Stimulated activated CD4-positive, alpha-beta T cell treated with anti-CD3 and anti-CD28 coated beads, Interleukin-2, amount 100 ng/mL, for 24 hours (primary cell): ENCODE measurements around the gene MGLL.

ENCODE experiments used
- DNase-seq, 2 donors: peaks; one replicate each; pipeline ENCODE4 v3.0.0-alpha.2; 2020

The MGLL gene

GRCh38 chr3:127809611-127810010 is 12.7 kb downstream of the MGLL start:
- DNase-seq: no peak

DNA sequence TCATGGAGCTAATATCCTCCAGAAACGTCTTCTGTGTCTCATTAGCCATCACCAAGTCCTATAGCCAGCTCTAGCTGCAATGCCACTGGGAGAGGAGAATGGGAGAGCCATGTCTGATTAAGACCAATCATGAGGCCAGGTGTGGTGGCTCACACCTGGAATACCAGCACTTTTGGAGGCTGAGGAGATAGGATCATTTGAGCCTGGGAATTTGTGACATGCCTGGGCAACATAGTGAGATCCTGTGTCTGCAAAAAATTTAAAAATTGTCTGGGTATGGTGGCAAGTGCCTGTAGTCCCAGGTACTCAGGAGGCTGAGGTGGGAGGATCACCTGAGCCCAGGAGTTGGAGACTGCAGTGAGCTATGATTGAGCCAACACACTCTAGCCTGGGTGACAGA is 13.1 kb downstream of the MGLL start:
- no peak for DNase-seq

DNA sequence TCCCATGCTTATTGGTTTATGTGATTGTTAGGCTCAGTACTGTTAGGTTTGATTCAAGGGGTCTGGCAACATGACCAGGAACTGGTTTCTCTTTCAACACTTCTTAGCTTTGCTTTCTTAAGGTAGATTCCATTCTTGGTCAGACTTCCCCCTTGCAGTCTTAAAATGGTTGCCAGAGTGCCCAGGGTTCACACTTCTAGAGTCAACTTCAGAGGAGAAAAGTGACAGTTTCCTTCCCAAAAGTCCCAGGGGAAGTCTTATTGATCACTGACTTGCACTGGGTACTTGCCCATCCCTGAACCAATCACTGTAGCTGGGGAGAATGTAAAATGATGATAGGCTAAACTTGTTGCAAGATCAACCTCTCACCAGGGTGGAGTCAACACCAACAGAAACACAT is 14.1 kb downstream of the MGLL start:
- DNase-seq: no peak

DNA sequence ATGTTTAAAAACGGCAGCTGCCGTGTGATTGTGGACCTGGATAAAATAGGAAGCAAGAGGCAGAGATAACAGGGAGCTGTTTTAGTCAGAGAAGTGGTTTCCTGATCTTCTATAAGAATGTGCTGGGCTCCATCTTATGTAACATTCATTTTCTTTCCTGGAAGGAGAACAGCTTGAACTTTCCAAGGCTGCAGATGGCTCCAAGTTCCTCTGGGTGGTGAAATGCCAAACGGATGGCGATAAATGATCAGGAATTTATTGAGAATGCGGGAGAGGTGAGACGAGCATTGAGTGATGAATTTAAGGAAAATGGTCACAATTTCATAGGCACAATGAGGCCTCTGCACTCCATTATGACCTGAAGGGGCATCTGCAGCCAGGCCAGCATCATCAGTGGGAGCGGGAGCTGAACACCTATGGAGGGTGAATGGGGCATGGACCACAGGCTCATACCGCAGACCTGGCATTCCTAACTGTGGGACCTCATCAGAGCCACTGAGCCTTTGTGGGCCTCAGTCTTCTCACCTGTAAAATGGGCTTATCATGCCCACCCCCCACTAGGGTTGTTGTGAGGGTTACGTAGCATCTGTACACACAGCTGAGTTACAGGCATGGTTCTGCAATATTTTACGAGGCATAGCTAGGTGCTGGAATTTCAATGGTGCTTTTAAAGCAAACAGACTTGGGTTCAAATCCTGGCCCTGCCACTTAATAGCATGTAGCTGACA is 17.1 kb downstream of the MGLL start:
- DNase-seq: no peak

- no peak for DNase-seq
Observed at GRCh38 chr3:127804141-127804540, 18.2 kb downstream of the MGLL start.

DNA sequence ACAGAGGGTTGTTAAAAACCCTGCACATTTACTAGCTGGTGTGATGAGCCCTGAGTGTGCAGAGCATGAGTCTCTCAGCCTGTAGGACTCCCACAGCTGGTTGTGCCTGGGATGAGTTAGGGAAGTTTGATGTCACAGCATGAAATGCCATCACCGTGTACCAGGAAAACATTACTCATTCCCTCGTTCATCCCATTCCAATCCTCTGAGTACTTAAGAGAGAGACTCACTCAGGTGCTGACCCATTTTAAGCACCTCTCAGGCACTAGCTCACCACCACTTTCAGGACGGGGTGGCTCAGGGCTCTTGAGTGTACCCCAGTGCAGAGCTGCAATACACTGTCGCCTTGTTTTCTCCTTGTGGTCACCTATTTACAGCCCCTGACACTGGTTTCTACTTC is 18.7 kb downstream of the MGLL start:
- DNase-seq: no peak

GRCh38 chr3:127802606-127803005 is 19.7 kb downstream of the MGLL start:
- no peak for DNase-seq

DNA sequence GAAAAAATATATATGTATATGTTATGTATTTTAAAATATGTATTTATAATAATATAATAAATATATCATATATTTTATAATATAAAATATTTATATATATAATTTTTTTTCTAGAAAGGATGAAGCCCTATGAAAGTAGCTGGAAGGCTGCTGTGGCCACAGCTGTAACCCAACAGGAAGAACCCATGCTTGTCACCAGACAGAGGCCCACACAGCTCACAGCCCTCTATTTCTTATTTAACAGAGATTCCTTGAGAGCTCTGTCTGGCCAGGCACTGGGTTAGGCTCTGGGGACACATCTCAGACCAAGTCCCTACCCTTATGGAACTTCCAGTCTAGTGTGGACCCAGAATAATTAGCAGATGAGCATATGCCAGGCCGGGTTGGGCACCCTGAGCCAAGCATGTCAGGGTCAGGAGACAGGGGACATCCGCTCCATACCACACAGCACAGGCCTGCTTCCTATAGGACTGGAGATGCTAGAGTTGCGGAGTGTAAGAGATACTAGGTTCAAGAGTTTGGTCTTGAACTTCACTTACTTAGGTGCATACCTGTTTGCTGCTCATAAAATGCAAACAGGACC is 20.5 kb downstream of the MGLL start:
- no peak for DNase-seq

DNA sequence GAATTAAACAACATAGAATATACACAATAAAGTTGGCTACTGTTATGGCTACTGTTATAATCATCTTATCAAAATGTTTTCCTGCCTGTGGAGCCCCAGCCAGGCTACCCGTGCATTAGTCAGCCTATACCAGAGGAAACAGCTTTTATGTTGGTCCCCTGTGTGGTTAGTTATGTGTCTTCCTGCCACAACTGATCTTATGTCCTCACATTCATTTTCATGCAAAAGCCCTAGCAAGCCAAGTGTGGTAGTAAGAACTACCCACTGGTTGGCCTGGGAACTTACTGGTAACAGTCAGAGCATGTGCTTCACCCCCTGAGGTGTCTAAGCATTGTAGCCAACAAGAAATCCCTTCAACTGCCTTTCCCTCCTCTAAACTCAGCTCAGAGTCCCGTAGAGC is 21.8 kb downstream of the MGLL start:
- DNase-seq: no peak

DNA sequence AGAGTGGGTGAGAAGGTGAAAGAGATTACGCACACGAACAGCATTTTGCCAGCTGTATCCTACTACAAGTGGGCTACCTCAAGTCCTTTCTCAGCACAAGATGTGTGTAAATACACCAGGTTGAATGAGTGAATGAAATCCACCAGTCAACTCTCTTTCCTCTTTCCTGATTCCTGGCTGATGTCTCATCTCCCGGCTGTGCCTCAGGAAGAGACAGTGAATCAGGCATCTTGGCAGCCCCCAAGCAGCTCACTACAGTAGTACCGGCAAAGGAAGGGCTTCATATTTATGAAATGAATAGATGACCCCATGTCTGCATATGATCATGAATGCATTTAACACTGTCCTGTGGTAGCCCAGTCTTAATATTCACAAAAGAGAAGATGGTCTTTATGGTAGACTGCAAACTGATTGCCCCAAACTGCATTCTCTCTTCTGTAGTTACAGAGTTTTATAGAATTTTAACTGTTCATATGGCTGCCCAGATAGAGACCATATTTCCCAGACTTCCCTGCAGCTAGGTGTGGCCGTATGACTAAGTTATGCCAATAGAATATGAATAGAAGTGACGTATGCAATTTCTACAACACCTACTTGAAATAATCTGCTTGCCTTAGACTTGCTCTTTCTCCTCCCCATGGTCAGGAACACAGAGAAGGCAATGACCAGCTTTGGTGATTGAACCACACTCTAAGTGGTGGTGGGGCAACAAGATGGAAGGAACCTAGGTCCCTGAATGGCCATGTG is 22.7 kb downstream of the MGLL start:
- DNase-seq: no peak

DNA sequence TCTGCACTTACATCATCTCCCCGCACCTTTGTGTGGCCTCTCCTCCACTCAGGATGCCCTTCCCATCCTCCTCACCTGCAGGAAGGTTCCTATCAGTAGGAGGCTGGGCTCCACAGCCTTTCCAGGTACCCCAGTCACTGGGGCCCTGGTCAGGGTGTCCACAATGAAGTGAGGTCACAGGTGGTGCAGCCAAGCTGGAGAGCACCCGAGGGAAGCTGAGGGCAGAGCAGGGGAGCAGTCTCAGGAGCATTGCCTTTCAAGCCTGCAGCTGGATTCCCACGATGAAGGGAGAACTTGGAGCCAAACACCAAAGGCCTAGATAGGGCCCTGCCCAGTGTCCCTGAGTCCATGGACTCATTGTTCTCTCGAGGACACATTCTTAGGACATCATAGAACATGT is 23.6 kb downstream of the MGLL start:
- DNase-seq: no peak

DNA sequence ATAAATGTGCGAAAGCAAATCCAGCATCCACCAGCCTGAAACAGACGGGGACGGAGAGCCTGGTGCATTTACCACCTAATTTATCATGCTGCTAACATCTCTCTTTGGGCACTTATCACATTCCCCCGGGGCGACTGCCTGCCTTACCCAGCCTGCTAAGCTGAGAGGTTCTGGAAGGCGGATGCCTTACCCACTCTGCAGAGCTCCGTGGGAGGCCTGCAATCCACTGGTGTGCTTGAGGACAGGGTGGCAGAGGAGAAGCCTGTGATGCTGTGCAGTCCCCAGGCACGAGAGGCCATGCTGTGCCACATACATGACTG is 25.5 kb downstream of the MGLL start:
- no peak for DNase-seq

- DNase-seq: no peak
Observed at GRCh38 chr3:127796045-127796830, 26.1 kb downstream of the MGLL start.

DNA sequence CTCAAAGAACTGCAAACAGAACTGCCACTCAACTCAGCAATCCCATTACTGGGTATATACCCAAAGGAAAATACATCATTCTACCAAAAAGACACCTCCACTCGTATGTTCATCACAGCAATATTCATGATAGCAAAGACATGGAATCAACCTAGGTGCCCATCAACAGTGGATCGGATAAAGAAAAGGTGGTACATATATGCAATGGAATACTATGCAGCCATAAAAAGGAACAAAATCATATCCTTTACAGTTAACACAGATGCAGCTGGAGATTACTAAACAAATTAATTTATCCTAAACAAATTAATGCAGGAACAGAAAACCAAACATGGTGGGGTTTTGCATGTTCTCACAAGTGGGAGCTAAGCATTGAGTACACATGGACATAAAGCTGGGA is 27.3 kb downstream of the MGLL start:
- DNase-seq: no peak

- DNase-seq: no peak
Observed at GRCh38 chr3:127794402-127794801, 27.9 kb downstream of the MGLL start.

DNA sequence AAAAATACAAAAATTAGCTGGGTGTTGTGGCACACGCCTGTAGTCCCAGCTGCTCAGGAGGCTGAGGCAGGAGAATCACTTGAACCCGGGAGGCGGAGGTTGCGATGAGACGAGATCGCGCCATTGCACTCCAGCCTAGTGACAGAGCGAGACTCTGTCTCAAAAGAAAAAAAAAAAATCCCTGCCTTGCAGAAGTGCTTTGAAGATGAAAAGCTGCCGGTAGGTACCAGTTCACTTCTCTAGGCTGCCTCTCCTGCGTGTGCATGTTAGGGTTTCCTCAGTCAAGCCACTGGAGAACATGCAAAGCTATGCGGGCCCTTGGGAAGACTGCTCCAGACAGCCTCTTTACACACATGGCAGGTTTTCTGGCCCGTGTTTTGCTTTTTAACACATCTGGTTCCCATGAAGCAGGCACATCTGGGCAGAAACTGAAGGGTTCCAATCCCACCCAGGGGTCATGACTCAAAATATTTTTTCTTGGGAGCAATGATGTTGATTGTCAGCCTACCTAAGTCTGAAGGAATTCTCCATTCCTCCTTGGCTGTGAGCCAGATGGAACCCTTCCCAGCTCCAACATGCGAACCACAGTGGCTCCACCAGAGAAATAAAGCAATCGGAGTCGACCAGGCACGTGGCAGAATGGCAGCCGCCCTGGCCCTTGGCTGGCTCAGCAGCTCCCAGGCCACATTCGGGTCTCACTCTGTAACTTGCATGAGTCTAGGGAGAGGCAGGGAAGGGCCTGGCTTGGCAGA is 29.6 kb downstream of the MGLL start:
- no peak for DNase-seq

- no peak for DNase-seq
Observed at GRCh38 chr3:127791221-127791913, 30.9 kb downstream of the MGLL start.

GRCh38 chr3:127790882-127791183 is 31.5 kb downstream of the MGLL start:
- DNase-seq: no peak

GRCh38 chr3:127789990-127790881 is 32.1 kb downstream of the MGLL start:
- DNase-seq: no peak

DNA sequence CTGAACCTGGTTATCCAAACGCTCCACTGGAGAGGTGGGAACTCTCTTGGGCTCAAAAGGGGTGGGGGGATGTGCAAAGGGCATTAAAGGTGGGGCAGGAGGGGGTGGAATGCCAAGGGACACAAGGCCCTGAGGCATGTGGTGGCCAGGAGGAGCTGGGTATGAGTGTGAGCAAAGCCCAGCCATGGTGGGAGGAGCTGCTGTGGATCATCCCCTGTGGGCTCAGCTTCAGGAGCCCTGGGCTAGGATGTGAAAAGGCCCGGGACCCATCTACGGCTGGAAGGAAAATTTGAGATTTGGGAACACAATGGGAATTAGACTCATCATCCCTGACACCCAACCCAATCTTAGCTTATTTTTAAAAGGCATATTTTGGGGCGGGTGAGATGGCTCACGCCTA is 33.3 kb downstream of the MGLL start:
- DNase-seq: no peak

DNA sequence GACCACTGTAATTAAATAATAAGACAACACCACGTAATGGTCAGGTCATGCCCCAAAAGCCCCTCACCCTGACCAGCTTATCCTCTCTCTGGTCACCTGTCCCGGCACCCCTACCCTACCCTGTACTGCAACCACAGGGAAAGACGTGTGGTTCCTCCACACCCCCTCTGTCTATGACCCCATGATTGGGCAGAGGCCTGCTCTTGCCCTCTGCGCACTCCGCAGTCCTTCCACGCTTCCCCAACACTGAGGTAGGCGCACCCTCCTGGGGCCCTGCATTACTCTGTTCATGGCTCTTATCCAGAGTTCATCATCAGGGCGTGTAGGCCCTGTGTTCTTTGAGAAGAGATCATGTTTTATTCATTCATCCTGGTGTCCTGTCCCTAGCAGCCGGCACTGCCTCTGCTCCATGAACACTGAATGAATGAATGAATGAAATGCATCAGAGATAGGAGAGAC is 33.8 kb downstream of the MGLL start:
- no peak for DNase-seq
